ENCODE data around the gene UBE2R2.
"Not testable (repeated sequence)": the region's sequence is repeated elsewhere in the genome, so short reads cannot be mapped to it uniquely, and the experiment has no call there.

UBE2R2 gene

DNA sequence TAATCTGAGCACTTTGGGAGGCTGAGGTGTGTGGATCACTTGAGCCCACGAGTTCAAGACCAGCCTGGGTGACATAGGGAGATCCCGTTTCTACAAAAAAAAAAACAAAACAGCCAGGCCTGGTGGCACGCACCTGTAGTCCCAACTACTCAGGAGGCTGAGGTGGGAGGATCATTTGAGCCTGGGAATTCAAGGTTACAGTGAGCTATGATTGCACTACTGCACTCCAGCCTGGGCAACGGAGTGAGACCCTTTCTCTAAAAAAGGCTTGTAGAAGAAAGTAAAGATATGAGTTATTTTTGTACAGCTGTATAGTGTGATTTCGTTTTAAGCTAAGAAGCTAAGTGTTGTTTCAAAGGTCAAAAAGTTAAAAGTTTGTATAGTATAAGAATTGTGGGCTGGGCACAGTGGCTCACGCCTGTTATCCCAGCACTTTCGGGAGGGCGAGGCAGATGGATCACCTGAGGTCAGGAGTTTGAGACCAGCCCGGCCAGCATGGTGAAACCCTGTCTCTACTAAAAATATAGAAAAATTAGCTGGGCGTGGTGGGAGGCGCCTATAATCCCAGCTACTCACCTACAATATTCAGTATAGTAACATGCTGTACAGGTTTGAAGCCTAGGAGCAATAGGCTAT, 18.8 kb downstream of the UBE2R2 start:
- DNase-seq (ENCODE audit: insufficient read length, low spot score): no peak
- no peak for FAIRE-seq

- not testable (repeated sequence) for DNase-seq (ENCODE audit: insufficient read length, low spot score); FAIRE-seq
Measured at GRCh38 chr9:33836261-33836660, 19.3 kb downstream of the UBE2R2 start.

DNA sequence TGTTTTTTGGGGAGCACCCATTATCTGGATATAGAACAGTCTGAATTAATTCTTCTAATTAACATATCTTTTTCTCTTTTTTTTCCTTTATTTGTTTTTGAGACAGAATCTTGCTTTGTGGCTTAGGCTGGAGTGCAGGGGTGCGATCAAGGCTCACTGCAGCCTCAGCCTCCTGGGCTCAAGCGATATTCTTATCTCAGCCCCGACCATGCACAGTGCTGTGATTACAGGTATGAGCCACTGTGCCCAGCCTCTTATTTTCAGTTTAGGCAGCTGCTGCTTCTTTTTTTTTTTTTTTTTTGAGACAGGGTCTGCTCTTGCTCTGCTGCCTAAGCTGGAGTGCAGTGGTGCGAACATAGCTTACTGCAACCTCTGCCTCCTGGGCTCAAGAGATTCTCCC, 20.2 kb downstream of the UBE2R2 start:
- no peak for FAIRE-seq
- DNase-seq (ENCODE audit: insufficient read length, low spot score): no peak

- FAIRE-seq: no peak
- no peak for DNase-seq (ENCODE audit: insufficient read length, low spot score)
Measured at GRCh38 chr9:33840381-33840780, 23.4 kb downstream of the UBE2R2 start.

- DNase-seq (ENCODE audit: insufficient read length, low spot score) (no peak), FAIRE-seq (no peak)
Measured at GRCh38 chr9:33843312-33843961, 26.5 kb downstream of the UBE2R2 start.

DNA sequence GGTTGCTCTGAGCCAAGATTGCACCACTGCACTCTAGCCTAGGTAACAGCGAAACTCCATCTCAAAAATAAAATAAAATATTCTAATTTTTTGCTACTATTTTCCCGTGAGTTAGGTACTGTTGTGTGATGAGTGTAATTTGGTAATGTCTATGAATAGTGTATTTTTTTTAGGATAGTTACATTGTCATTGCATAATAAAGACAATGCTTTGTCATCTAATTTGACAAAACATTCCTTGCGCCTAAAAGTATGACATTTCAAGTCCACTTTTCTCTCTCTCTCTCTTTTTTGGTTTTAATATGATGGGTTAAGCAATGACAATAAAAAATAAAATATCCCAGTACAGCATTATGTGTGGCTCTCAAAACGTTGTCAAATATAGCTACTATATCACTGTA, 29.3 kb downstream of the UBE2R2 start:
- FAIRE-seq: no peak
- no peak for DNase-seq (ENCODE audit: insufficient read length, low spot score)

DNA sequence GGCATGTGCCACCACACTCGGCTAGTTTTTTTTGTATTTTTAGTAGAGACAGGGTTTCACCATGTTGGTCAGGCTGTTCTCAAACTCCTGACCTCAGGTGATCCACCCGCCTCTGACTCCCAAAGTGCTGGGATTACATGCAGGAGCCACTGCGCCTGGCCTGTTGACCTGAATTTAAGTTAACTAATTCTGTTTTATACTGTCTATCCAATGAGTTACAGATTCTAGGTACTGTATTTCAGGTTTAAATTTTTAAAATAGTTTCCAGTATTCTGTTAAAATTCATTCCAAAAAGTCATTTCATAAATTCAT, 30.9 kb downstream of the UBE2R2 start:
- FAIRE-seq; DNase-seq (ENCODE audit: insufficient read length, low spot score): not testable (repeated sequence)

- DNase-seq (ENCODE audit: insufficient read length, low spot score) (no peak), FAIRE-seq (no peak)
Measured at GRCh38 chr9:33850267-33850629, 33.3 kb downstream of the UBE2R2 start.

DNA sequence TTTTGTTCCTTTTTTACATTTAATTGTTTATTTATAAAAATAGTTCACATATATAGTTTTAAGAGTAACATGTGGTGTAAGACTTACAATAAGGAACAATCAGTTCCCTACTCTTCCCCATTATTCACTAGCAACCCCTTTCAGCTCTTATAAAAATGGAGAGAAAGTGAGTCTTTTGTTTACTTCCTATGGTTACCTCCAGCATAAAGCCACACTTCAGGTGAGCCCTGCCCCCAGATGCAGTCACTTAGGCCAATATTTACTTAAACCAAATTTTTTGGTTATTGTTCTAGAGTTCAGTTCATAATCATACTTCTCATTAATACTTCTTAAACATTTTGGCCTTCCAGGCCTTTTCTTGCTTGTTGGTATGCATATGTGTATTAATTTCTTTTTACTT, 33.7 kb downstream of the UBE2R2 start:
- no peak for FAIRE-seq
- DNase-seq (ENCODE audit: insufficient read length, low spot score): no peak

DNA sequence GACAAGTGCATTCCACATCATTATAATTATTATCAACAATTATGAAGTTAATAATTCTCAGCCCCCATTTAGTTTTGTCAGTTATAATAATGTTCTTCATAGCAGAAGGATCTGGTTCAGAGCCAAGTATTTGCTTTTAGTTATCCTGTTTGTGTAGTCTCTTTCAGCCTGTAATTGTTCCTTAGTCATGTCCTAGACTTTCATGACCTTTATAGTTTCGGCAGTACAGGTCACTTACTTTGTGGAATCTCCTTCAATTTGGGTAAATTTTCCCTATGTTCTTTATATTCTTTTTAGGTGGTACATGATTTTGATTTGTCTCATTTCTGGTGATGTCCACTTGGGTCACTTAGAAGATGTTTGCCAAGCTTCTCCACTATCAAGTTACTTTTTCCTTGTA, 34.3 kb downstream of the UBE2R2 start:
- FAIRE-seq: peak; percentile 64
- no peak for DNase-seq (ENCODE audit: insufficient read length, low spot score)

DNA sequence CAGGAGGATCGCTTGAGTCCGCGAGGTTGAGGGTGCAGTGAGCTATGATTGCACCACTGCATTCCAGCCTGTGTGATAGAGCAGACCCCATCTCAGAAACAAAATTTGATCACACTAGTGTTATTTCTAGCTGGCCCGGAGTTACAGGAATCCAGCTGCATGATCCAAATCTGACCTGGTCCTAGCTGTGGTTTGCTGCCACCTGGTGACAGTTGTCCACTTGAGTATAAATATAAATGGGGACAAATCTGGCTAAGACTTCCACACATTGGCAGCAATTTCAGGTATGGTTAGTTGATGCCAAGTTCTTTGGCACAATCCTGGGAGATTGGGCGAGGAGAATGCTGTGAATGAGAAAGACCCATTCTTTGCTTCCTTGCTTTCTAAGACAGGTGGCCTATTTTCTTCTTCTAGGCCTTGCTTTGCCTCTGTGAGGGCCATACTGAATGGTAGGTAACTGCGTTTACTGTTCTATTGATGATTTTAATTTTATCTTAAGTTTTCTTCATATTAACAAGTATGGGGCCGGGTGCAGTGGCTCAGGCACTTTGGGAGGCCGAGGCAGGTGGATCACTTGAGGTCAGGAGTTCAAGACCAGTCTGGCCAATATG, 35.4 kb downstream of the UBE2R2 start:
- FAIRE-seq (peak; percentile 72), DNase-seq (ENCODE audit: insufficient read length, low spot score) (peak; percentile 9)

- DNase-seq (ENCODE audit: insufficient read length, low spot score) (no peak), FAIRE-seq (no peak)
Measured at GRCh38 chr9:33856247-33856646, 39.3 kb downstream of the UBE2R2 start.

GRCh38 chr9:33858423-33858822, 41.5 kb downstream of the UBE2R2 start:
- FAIRE-seq: no peak
- no peak for DNase-seq (ENCODE audit: insufficient read length, low spot score)

- FAIRE-seq (no peak), DNase-seq (ENCODE audit: insufficient read length, low spot score) (no peak)
Measured at GRCh38 chr9:33860200-33860871, 43.4 kb downstream of the UBE2R2 start.

GRCh38 chr9:33861917-33862453, 45.0 kb downstream of the UBE2R2 start:
- FAIRE-seq (no peak), DNase-seq (ENCODE audit: insufficient read length, low spot score) (no peak)

DNA sequence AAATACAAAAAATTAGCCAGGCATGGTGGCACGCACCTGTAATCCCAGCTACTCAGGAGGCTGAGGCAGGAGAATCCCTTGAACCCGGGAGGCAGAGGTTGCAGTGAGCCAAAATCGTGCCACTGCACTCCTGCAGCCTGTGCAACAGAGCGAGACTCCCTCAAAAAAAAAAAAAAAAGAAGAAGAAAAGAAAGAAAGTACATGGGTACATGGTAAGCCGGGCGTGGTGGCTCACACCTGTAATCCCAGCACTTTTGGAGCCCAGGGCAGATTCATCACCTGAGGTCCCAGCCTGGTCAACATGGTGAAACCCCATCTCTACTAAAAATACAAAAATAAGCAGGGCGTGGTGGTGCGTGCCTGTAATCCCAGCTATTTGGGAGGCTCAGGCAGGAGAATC, 46.1 kb downstream of the UBE2R2 start:
- DNase-seq (ENCODE audit: insufficient read length, low spot score); FAIRE-seq: not testable (repeated sequence)

DNA sequence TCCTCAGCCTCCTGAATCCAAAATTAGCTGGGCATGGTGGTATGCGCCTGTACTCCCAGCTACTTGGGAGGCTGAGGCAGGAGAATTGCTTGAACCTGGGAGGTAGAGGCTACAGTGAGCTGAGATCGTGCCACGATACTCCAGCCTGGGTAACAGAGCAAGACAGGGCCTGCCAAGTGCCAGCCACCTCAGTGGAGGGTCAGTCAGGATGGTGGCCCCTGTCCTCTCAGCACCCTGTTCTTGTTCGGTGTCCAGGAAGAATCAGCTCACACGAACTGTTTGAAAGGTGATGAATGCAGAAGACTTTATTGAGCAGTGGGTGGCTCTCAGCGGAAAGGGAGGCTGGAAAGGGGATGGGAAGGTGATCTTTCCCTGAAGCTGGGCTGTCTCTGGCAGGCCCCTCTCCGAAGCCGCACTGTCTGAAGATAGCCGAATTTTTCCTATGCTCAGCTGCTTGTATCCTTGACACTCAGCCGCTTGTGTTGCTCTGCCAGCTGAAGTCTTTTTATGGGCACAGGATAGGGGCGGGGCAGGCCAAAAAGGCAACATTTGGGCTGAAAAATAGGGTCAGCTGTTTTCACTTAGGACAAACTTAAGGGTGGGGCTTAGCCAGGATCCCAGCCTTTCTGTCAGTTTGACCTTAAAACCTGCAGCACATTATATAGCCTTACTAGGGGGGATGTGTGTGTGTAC, 50.9 kb downstream of the UBE2R2 start:
- DNase-seq (ENCODE audit: insufficient read length, low spot score) (no peak), FAIRE-seq (no peak)

DNA sequence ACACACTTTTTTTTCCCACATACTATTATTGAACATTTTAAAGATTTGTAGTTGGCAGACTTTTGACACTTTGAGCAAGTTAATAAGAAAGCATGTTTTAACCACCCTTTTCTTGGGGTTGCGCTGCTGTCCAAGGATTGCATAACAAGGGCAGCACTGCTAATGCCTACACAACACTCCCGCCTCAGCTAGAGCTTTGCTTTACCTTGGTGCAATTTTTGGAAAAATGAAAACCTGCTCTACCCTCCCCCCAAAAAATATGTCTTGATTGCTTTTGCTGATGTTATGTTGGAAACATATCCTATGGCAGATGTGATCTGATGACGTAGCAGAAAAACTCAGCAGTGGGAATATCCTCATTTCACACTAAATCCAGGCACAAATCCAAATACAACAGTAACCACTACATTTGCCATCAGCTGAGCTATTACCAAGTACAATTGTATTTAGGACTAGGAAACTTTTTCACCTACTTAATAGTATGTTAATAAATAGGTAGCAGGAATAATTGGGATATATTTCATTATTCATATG, 51.5 kb downstream of the UBE2R2 start:
- FAIRE-seq (no peak), DNase-seq (ENCODE audit: insufficient read length, low spot score) (no peak)

DNA sequence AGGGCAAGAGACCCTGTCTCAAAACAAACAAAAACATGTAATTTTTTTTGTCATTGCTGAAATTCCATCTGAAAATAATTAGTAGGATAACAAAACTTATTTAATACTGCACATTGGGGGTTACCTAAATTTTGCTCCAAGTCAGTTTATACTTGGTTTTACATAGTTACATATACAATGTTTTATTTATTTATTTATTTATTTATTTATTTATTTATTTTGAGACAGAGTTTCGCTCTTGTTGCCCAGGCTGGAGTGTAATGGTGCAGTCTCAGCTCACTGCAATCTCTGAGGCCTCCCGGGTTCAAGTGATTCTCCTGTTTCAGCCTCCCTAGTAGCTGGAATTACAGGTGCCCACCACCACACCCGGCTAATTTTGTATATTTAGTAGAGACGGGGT, 52.3 kb downstream of the UBE2R2 start:
- not testable (repeated sequence) for DNase-seq (ENCODE audit: insufficient read length, low spot score)

GRCh38 chr9:33877727-33878489, 60.9 kb downstream of the UBE2R2 start:
- FAIRE-seq (no peak), DNase-seq (ENCODE audit: insufficient read length, low spot score) (no peak)

More for the DNA sequence above, 52.3 kb downstream of the UBE2R2 start:
- not testable (repeated sequence) for FAIRE-seq

All from GM19239 (cell line).